ENCODE results near the gene OXGR1. TPM values are rescaled to one million over a fixed set of nuclear protein-coding genes. Genes with fewer than 3 reads are reported as not detected.
A peak's percentile ranks its signal among the peaks of the same experiment; 100 is the strongest.

The OXGR1 gene
- total RNA-seq, 2 donors from 2014 or later, result 1.3 to 2.1 TPM

- no peak for DNase-seq
These were observed 25.0 kb upstream of the OXGR1 start for GRCh38 chr13:97019236-97019635.

GRCh38 chr13:97018029-97018819 lies 23.9 kb upstream of the OXGR1 start:
- intact Hi-C loops (cut with DNase I), result no loop called here
- peak; percentile 35 for DNase-seq

More at GRCh38 chr13:97019236-97019635, 25.0 kb upstream of the OXGR1 start:
- H3K27ac ChIP-seq, result no peak overlapping the region
- no peak overlapping the region for H3K4me3 ChIP-seq
- intact Hi-C loops (cut with DNase I), result no loop called here
- no peaks in the 10 kb centered on the region for H3K36me3 ChIP-seq
- no peaks in the 10 kb centered on the region for H3K4me1 ChIP-seq
- TF ChIP-seq CTCF (IDR thresholded peaks at IDR 0.05), result no peak
- no peak overlapping the region for H3K9ac ChIP-seq (ENCODE audit: low read depth in 2 of 2, low read length in 2 of 2)
- no peaks in the 10 kb centered on the region for H3K9me3 ChIP-seq
- no peaks in the 10 kb centered on the region for H3K27me3 ChIP-seq

DNA sequence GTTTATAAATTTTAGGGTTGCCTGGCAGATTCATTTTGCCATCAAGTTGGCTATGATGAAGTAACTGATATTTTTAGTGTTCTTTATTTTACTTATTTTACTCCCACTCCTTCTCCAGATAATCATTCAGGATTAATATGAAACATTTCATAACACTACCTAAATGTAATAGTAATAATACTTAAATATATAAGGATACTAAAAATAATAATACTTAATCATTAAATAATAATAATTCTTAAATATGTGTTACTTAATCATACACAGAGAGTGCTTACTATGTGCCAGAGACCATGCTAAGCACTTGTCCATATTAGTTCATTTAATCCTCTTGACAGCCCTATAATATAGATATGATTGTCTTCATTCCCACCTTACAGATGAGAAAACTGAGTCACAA lies 23.0 kb upstream of the OXGR1 start:
- no peaks in the 10 kb centered on the region for H3K36me3 ChIP-seq
- H3K9me3 ChIP-seq, result no peaks in the 10 kb centered on the region
- no peak overlapping the region for H3K4me3 ChIP-seq
- H3K4me1 ChIP-seq, result no peaks in the 10 kb centered on the region
- no peak for DNase-seq
- H3K27me3 ChIP-seq, result no peaks in the 10 kb centered on the region
- TF ChIP-seq CTCF (IDR thresholded peaks at IDR 0.05), result no peak
- H3K9ac ChIP-seq (ENCODE audit: low read depth in 2 of 2, low read length in 2 of 2), result no peak overlapping the region
- intact Hi-C loops (cut with DNase I), result no loop called here
- no peak overlapping the region for H3K27ac ChIP-seq

More at GRCh38 chr13:97018029-97018819, 23.9 kb upstream of the OXGR1 start:
- no peak overlapping the region for H3K27ac ChIP-seq
- no peaks in the 10 kb centered on the region for H3K9me3 ChIP-seq
- H3K4me1 ChIP-seq, result no peaks in the 10 kb centered on the region
- peak; percentile 85 for TF ChIP-seq CTCF (IDR thresholded peaks at IDR 0.05)
- H3K36me3 ChIP-seq, result no peaks in the 10 kb centered on the region
- no peak overlapping the region for H3K9ac ChIP-seq (ENCODE audit: low read depth in 2 of 2, low read length in 2 of 2)
- no peak overlapping the region for H3K4me3 ChIP-seq
- no peaks in the 10 kb centered on the region for H3K27me3 ChIP-seq

DNA sequence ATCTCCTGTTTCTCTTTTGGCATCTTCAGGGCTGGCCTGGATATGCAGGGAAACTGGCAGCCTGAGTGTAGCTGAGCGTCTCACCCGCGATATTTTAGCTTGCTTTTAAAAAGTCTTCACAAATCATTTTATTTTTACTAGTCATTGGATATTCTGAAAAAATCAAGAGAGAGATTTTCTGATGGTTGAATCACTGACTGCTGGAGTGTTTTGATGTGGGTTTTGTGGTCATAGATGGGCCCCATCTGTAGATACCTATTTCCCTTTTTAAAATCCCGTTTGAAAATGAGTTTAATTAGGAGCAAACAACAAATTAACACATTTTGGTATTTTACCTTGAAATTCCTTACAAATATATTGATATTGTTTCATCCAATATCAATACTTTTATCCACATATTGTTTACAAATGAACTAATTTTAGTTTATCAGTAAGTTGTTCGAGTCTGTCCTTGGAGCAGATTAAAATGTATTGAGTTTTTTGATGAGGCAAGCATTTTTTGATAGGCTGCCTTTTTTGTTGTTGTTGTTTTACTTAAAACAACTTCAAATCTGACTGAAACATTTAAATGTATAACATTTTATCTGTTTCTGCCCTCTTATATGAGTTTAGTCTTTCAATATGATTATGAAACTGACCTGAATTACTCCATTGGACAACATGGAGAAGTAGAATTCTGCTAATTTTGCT lies 21.5 kb upstream of the OXGR1 start:
- Histone ChIP-seq H3K9me3 (no peaks in the 10 kb centered on the region), H3K4me1 (no peaks in the 10 kb centered on the region), H3K4me3 (no peak overlapping the region), H3K36me3 (no peaks in the 10 kb centered on the region), H3K9ac (ENCODE audit: low read depth in 2 of 2, low read length in 2 of 2) (no peak overlapping the region), H3K27ac (no peak overlapping the region), H3K27me3 (no peaks in the 10 kb centered on the region)
- no peak for DNase-seq
- intact Hi-C loops (cut with DNase I), result no loop called here
- no peak for TF ChIP-seq CTCF (IDR thresholded peaks at IDR 0.05)

DNA sequence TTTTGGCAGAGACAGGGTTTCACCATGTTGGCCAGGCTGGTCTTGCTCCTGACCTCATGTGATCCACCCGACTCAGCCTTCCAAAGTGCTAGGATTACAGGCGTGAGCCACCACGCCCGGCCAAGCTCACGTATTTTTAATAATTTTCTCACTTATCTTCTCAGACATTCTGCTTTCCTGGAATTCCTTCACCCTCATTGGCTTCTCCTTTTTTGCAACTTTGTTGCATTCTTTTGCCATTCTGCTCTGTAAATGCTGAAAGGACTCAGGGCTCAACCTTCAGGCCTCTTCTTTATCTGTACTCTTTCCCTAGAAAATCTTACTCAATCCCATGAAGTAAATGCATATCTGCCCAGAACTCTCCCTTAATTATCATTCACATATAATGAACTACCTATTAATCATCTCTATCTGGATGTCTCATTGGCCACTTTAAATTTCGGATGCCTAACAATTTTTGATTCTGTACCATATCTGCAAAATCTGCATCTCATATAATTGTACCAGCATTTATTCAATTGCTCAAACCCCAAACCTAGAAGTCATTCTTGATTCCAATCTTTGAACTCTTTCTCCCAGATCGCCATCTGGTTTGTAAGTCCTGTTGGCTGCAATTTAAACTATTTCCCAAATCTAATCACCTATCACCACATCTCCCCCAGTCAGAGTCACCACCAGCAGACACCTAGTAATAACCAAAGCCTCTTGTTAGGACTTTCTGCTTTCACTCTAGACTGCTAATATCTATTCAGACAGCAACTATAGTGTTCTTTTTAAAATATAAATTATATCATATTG lies 18.2 kb upstream of the OXGR1 start:
- no peaks in the 10 kb centered on the region for H3K9me3 ChIP-seq
- no peak overlapping the region for H3K9ac ChIP-seq (ENCODE audit: low read depth in 2 of 2, low read length in 2 of 2)
- TF ChIP-seq CTCF (IDR thresholded peaks at IDR 0.05), result no peak
- no peak for DNase-seq
- no peaks in the 10 kb centered on the region for H3K36me3 ChIP-seq
- intact Hi-C loops (cut with DNase I), result no loop called here
- H3K4me3 ChIP-seq, result no peak overlapping the region
- no peaks in the 10 kb centered on the region for H3K4me1 ChIP-seq
- no peaks in the 10 kb centered on the region for H3K27me3 ChIP-seq
- H3K27ac ChIP-seq, result no peak overlapping the region
